SIG-M5 treated with dmso at 0.1 percent for 504 hours (cell line): Measurements from ENCODE around the gene ASXL1.
"Not testable (repeated sequence)": the region's sequence is repeated elsewhere in the genome, so short reads cannot be mapped to it uniquely, and the experiment has no call there.

Experiments
- DNase-seq: peaks from one replicate; lab custom pipeline; 2025; ENCODE audit not compliant: unreplicated experiment; lab: John Stamatoyannopoulos, UW

Gene ASXL1

DNA sequence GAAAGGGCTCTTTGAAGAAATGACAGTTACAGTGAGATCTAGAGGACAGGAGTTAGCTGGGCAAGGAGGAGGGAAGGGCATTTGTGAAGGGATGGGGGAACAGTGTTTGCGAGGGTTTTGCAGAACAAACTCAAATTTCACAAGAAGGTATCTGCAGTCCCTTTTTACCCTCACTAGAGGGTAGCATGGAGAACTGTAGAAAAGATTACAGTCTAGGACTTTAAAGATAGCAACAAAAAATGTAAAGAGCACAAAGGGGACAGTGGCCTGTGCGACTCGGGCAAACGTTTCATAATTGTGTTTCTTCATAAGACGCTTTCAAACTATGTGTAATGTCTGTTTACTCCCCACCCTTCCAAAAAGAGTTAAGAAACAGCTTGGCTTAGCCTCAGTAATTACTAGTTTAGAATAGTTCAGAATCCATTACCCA, 21.2 kb upstream of the ASXL1 start:
- DNase-seq, result peak; percentile 95

DNA sequence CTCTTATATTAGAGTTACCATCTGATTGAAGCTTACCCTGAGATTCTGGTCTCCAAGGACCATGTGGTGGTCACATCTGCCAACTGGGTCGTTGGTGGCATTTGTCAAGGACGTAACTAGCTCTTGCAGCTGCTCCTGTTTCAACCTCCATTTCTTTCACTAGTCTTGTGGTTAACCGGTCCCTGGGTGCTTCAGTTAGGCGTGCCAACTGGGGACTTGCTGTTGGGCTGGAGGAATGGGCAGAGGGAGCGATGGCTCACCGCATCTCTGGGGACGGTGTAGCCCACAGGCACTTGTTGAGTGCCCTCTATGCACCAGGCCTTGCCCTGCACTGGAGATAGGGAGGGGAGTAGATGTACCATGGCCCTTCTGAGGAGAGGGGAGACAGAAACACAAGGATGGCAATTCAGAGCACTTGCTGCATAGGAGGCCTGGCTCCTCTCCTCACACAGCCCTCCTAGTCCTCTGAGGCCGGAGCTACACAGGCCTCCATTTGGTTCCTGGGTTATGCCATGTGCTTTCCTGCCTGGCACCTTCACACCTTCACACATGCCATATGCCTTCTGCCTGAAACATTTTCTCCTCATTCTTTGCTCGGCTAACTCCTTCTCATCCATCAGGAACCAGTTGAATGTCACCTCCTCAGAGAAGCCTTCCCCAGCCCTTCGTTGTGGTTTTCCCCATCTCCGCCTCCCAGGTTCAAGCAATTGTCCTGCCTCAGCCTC, 20.0 kb upstream of the ASXL1 start:
- DNase-seq, result no peak

DNA sequence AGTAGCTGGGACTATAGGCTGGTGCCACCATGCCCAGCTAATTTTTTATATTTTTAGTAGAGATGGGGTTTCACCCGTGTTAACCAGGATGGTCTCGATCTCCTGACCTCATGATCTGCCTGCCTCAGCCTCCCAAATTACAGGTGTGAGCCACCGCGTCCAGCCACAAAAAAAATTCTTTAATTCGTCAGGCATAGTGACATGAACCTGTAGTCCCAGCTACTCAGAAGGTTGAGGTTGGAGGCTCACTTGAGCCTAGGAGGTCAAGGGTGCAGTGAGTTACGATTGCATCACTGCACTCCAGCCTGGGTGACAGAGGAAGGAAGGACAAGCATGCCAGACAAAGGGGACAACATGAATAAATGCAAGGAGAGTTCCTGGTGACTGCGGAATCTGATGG, 19.5 kb upstream of the ASXL1 start:
- no peak for DNase-seq

DNA sequence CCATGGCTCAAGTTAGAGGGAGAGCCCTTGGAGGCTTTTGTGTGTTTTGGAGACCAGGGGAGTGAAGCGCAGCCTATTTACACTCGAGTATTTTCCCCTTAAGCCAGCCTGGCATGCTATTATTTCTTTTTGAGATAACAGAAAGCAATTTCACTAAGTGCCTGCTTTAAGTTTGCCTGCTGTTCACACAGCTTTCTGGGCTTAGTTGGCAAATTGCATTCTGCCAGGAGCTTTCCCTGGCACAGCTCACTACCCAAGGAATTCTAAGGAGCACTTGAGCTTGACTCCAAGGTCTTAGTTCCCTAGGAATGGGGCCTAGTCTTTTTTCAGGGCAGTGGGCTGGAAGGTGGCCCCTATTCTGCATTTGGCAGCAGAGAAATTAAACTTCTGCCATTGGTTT, 19.0 kb upstream of the ASXL1 start:
- DNase-seq, result no peak

DNA sequence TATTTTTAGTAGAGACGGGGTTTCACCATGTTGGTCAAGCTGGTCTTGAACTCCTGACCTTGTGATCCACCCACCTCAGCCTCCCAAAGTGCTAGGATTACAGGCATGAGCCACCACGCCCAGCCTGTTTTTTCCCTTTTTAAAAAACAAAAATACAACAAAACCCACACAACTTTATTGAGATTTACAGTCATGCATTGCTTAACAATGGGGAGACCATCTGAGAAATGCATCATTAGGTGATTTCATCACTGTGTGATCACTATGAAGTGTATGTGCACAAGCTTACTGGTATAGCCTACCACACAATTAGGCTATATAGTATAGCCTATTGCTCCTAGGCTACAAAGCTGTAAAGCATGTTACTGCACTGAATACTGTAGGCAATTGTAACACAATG, 17.1 kb upstream of the ASXL1 start:
- DNase-seq, result not testable (repeated sequence)

DNA sequence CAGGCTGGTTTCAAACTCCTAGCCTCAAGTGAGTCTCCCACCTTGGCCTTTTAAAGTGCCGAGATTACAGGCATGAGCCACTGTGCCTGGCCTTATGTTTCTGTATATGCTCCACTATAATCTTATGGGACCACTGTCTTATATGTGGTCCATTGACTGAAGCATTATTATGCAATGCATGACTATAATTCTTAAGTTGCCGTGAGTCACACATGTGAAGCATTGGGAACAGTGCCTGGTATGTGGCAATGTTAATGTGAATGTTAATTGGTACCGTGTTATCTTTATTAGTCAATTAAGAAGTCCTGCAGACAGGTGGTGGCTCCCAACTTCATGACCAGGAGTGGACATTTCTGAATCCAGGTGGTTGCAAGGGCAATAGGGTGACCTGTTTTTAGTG, 14.7 kb upstream of the ASXL1 start:
- peak; percentile 64 for DNase-seq

DNA sequence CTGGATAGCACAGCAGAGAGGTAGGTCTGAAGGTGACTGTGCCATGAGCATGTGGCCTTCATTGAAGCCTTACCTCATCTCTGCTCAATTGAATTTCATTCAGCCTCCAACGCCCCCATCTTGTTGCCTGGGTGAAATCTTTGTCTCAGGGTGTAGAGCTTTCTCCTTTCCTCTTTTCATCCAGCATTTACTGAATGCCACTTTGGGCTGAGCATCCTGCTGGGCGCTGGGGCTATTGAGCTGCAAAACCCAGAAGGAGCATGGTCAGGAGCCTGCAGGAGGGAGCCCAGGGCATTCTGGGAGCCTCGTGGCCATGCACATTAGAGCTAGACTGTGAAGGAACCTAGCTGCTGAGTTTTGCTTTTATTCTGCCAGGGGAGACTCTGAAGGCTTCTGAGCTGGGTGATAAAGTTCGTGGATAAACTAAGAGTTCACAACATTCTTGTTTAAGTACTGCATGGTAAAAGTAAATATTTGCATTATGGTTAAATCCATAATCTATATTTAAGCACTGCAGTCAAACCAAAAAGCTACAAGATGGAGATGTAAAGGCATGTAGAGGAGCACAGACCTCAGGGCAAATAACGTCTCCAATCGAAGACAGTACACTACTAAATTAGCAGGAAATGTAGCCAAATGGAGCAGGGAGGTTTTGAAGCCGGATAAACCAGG, 13.2 kb upstream of the ASXL1 start:
- DNase-seq, result no peak

DNA sequence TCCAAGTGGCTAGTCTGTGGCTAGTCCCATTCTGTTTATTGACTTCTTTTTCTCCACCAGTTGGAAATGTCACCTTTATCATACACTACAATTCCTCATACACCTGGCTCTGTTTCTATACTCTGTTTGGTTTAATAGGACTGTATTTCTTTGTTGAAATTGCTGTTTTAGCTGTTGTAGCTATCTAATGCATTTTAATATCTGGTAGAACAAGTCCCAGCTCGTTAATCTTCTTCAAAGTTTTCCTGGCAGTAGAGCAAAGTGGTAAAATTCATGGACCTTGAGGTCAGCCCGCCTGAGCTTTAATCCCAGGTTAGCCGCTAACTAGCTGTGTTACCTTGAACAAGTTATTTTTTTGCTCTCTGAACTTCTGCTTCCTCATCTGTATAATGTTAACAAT, 9.9 kb upstream of the ASXL1 start:
- no peak for DNase-seq

DNA sequence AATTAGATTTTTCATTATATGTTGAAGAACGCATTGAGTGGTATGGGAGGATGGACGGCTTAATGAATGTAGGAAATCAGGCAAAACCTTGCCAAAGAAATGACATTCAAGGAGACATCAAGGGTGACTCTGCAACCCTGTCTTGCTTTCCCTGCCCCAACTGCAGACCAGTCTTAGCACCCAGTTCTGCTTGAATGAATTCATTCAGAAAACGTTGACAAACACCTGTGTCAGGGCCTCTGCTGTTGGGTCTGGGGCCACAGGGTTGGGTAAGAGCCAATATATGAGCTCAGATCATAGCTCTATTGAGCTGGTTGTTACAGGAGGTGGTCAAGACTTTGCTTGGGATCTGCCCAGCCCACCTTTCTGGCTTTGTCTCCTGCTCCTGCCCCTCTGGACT, 7.7 kb upstream of the ASXL1 start:
- DNase-seq, result no peak

DNA sequence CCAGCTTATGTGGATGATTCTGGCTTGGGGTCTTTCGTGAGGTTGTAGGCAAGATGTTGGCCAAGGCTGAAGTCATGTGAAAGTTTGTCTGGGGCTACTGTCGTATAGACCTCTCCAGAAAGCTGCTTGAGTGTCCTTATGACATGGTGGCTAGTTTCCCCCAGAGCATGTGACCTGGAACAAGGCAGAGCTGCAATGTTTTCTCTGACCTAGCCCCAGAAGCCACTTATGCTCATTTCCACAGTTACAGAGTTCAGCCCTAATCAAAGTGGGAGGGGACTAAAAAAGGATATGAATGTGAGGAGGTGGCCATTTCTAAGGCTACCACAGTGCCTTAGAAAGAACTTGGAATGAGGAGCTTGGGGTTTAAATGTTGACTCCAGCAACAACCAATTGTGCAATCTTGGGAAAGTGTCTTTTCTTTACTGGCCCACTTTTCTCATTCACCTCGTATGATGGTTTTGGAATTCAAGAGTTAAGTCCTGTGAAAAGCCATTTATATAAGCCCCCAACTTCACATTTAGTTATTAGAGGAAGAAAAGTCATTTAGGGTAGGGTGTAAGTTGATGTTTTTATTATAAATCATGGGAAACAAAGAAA, 5.9 kb upstream of the ASXL1 start:
- no peak for DNase-seq

DNA sequence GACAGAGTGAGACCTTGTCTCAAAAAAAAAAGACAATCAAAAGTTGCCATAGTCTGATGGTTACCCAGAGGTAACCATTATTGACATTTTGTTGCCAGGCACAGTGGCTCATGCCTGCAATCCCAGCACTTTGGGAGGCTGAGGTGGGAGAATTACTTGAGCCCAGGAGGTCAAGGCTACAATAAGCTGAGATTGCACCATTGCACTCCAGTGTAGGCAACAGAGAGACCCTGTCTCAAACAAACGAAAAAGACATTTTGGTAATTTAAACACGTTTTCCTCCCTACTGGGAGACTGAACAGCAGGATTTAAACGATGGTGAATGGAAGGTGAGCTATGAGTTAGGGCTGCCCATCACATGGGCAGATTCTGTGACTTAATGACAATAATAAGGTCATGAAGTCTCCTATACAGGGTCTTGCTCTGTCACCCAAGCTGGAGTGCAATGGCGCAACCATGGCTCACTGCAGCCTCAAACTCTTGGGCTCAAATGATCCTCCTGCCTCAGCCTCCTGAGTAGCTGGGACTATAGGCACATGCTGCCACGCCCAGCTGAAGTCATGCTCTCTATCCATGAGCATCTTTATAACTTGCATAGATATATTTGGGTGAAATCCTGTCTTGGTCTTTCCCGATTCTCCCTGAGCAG, 4.2 kb upstream of the ASXL1 start:
- DNase-seq, result no peak

DNA sequence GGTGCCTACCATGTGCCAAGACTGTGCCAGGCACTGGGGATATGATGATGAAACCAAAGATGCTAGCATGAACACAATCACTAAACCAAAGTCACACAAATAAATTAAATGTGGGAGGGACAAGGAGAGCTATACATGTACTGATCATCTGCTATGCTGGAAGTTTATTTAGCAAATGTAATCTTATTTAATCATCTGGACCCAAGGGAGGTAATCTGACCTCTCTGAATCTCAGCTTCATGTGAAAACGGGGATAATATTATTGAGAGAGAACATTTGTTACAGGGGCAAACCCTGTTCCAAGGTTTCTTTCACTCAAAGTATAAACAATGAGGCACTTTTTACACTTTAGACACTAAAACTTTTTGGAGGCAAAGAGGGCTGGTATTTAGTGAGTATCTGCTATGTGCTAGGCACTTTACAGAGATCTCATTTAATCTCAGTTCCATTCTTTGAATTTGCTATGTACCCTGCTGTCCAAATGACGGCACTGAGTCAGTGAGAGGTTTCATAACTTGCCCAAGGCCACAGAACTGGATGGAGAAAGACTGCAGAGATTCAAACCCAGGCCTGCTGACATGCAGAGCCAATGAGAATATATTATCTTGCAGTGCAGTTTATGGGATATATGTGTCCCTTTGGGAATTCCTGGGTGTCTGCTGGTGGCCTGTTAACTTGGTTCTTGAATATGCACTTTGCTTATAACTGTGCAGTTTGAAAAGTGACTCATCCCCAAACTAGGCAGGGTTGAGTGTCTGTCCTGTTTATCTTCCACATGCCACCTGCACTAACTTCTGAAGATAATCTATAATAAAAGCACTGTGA, 3.3 kb upstream of the ASXL1 start:
- DNase-seq, result no peak

DNA sequence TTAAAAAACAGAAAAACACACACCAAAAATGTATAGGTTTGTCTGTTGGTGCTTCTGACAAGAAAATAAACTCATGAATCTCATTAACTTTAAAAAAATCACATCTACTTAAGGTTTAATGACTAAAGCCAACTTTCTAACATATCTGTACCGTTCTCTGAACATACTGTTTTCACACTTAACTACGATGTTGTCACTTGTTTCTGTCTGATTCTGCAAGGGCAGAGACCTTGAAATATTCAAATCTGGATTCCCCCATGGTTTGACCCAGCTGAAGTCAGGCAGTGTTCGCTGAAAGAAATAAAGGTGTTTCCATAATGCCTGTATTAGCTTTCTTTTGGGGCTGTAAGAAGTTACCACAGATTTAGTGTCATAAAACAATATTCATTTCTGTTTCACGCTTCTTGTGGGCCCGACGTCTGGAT, 2.7 kb upstream of the ASXL1 start:
- DNase-seq, result no peak

DNA sequence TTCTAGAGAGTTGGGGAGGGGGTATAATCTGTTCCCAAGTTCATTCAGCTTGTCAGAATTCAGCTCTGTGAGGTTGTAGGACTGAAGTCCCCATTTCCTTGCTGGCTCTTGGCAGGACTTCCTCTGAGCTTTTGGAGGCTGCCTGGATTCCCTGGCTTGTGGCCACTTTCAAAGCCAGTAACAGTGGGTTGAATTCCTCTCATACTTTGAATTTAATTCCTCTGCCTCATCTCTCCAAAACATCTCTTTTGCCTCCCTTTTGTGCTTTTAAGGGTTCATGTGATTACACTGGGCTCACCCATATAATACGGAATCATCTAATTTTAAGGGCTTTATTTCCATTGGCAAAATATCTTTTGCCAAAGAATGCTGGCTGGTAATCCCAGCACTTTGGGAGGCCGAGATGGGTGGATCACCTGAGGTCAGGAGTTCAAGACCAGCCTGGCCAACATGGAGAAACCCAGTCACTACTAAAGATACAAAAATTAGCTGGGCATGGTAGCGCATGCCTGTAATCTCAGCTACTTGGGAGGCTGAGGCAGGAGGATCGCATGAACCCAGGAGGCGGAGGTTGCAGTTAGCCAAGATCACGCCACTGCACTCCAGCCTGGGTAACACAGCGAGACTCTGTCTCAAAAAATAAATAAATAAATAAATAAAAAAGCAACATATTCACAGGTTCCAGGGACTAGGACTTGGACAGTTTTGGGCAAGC, 2.1 kb upstream of the ASXL1 start:
- DNase-seq, result not testable (repeated sequence)

DNA sequence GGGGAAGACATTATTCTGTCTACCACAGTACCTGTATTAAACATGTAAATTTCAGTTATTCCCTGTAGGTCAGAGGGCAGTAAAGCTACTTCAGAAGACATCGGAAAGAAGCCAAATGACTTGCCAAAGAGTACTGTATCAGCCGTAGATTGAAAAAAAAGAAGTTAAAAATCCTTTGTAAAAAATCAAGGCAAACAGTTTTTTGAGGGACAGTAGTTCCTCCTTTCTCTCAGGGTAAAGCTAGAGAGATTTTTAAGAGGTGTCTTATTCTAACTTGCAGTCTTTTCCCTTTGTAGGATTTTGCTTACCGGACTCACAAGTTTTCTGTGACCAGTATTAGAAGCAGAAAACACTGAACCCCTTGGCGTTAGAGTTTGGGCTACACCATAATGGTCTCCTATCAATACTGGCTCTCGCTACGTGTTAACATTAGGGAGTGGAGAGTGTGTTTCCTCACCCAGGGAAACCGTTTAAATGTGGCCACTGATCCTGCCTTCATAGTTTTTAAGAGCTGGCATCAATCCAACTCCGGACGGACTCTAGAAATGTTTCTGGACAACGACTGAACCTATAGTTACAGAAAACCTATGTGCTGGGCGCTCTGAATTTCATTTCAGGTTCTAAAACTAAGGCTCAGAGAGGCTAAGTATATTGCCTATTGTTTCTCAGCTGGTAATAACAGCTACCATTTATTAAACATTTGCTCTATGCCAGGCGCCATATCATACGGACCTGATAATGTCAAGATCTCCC, 1.3 kb upstream of the ASXL1 start:
- no peak for DNase-seq

DNA sequence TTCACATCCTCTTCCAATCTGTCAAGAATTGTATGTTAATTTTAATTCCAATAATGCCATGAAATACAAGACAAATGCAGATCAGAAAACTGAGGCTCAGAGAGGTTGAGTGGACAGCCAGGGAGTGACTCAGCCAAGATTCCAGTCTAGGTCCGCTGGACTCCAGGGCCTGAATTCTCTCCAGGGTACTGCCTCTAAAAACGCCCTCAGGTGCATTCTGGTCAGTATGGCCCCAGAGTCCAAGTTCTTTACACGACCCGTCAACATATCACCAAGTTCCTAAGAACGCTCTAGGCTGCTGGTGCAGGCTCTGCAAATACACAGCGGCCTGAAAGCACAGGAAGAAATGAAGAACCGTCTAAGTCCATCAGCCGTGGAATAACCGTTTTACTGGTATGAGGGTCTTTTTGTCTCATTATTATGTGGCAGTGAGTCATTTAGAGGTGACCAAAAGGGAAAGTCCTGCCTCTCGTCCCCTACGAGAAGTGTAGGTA, 709 bp upstream of the ASXL1 start:
- peak; percentile 59 for DNase-seq

DNA sequence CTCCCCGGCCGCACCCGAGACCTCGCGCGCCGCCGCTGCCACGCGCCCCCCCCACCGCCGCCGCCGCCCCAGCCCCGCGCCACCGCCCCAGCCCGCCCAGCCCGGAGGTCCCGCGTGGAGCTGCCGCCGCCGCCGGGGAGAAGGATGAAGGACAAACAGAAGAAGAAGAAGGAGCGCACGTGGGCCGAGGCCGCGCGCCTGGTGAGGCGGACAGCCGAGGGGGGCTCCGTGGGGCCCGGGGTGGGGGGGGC, 426 bp downstream of the ASXL1 start:
- no peak for DNase-seq

DNA sequence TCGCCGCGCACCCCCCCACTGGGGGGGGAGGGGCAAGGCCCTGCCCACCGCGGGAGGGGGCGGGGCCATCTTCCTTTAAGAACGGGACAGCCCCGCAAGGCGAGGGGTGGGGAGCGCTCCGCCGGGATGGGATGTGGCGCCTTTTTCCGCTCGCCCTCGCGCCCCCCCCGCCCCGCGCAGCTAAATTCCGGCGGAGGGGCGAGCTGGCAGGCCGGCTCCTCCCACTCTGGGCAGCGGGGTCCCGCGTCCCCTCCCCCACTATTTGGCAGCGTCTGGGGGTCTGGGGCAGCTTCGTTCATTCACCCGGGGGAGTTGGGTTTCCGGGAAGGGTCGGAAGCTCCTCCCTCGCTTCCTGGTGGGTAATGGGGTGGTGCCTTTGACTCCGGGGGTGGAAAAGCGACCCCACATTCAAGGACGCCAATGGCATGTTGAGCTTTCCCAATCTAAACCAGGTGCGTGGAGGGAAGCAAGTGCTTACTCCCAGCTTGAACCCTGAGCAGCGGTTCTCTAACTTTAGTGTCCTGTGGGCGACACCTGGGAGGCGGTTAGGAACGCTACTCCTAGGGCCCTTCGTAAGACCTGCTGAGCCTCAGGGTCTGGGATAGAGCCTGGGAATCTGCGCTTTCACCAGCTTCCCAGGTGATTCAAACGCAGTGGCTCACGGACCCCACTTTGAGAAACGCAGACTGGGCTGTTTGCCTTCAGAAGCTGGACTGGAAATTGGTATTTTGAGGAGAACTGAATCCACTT, 927 bp downstream of the ASXL1 start:
- DNase-seq, result peak; percentile 51
